Peyer's patch (tissue), 4 donors: ENCODE data around the gene MTUS2. TPM values are rescaled to one million over a fixed set of nuclear protein-coding genes. Genes with fewer than 3 reads are reported as not detected.

ENCODE experiments used
- DNase-seq, 3 donors: peaks; one replicate each; pipeline ENCODE4 v3.0.0-alpha.2; 2017 to 2019
- H3K27ac ChIP-seq, 4 donors: fragments of 200-600 bp; sonication (generic); one replicate each; pipeline ENCODE4 v1.5.1; 2016 to 2019
- H3K27me3 ChIP-seq, 2 donors: fragments of 200-600 bp; sonication (generic); one replicate each; pipeline ENCODE4 v1.5.1; 2019
- H3K36me3 ChIP-seq, 3 donors: fragments of 200-600 bp; sonication (generic); one replicate each; pipeline ENCODE4 v1.5.1; 2016 to 2019
- H3K4me1 ChIP-seq, 4 donors: fragments of 200-600 bp; sonication (generic); one replicate each; pipeline ENCODE4 v1.5.1; 2016 to 2019
- H3K4me3 ChIP-seq, 4 donors: fragments of 200-600 bp; sonication (generic); 1 replicate in 3 of 4; 2 replicates in 1 of 4; pipeline ENCODE4 v1.5.1; 2016 to 2019; ENCODE audit warnings: mild to moderate bottlenecking in 1 of 4
- H3K9me3 ChIP-seq, 4 donors: fragments of 200-600 bp; sonication (generic); one replicate each; pipeline ENCODE4 v1.5.1; 2016 to 2019; ENCODE audit warnings: mild to moderate bottlenecking in 1 of 4
- POLR2A ChIP-seq, 2 donors: fragments of 450-650 bp; IDR thresholded peaks; one replicate each; pipeline ENCODE4 v1.5.1; 2017; ENCODE audit warnings: antibody characterized with exemption in 2 of 2, mild to moderate bottlenecking in 2 of 2, moderate library complexity in 2 of 2
- total RNA-seq, 4 donors: library from RNA; depleted of rRNA; stranded (reverse); fragments of >200 nt; gene quantifications; one replicate each; pipeline ENCODE4 v1.1.0, GENCODE V29; 2016
- TF ChIP-seq, protein P1 (sequence below), 6 experiments: fragments of 450-650 bp in 4 of 6; fragments of 200-600 bp in 2 of 6; sonication (generic) in 1 of 6; IDR thresholded peaks; one replicate each; pipeline ENCODE4 v1.5.1; 2017 to 2019; ENCODE audit warnings: antibody characterized with exemption in 6 of 6, mild to moderate bottlenecking in 3 of 6, moderate library complexity in 1 of 6

The MTUS2 gene
- total RNA-seq, 4 donors from 2014 or later, result 0.13 to 0.28 (median 0.18) TPM; not detected in 1

GRCh38 chr13:29496241-29496712 is 676.1 kb downstream of the MTUS2 start:
- Histone ChIP-seq H3K9me3 (no peaks in the 10 kb centered on the region), H3K4me1 (peaks cover 0 to 8% (median 0%) of the 10 kb centered on the region in 4 donors), H3K4me3 (peak overlapping the region in 1 of 4 donors; percentile 15), H3K36me3 (no peaks in the 10 kb centered on the region), H3K27ac (peak overlapping the region in 1 of 4 donors; percentile 59), H3K27me3 (no peaks in the 10 kb centered on the region)
- TF ChIP-seq, protein P1, sequence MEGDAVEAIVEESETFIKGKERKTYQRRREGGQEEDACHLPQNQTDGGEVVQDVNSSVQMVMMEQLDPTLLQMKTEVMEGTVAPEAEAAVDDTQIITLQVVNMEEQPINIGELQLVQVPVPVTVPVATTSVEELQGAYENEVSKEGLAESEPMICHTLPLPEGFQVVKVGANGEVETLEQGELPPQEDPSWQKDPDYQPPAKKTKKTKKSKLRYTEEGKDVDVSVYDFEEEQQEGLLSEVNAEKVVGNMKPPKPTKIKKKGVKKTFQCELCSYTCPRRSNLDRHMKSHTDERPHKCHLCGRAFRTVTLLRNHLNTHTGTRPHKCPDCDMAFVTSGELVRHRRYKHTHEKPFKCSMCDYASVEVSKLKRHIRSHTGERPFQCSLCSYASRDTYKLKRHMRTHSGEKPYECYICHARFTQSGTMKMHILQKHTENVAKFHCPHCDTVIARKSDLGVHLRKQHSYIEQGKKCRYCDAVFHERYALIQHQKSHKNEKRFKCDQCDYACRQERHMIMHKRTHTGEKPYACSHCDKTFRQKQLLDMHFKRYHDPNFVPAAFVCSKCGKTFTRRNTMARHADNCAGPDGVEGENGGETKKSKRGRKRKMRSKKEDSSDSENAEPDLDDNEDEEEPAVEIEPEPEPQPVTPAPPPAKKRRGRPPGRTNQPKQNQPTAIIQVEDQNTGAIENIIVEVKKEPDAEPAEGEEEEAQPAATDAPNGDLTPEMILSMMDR (IDR thresholded peaks at IDR 0.05), result no peak
- no peak for TF ChIP-seq POLR2A (IDR thresholded peaks at IDR 0.05)
- peak in 2 of 3 donors; percentile 59 to 62 for DNase-seq

GRCh38 chr13:29497137-29497654 is 677.1 kb downstream of the MTUS2 start:
- Histone ChIP-seq H3K27ac (peak overlapping the region in 2 of 4 donors; percentile 2 to 35), H3K9me3 (no peaks in the 10 kb centered on the region), H3K4me3 (no peak overlapping the region), H3K36me3 (no peaks in the 10 kb centered on the region), H3K4me1 (peaks cover 0 to 8% (median 0%) of the 10 kb centered on the region in 4 donors), H3K27me3 (no peaks in the 10 kb centered on the region)
- no peak for TF ChIP-seq POLR2A (IDR thresholded peaks at IDR 0.05)
- TF ChIP-seq, protein P1 (IDR thresholded peaks at IDR 0.05), result no peak
- no peak for DNase-seq

- H3K27ac ChIP-seq, result no peak overlapping the region
- no peak for DNase-seq
- TF ChIP-seq, protein P1 (IDR thresholded peaks at IDR 0.05), result no peak
- no peak for TF ChIP-seq POLR2A (IDR thresholded peaks at IDR 0.05)
- H3K9me3 ChIP-seq, result no peaks in the 10 kb centered on the region
- no peaks in the 10 kb centered on the region for H3K36me3 ChIP-seq
- H3K27me3 ChIP-seq, result no peaks in the 10 kb centered on the region
- H3K4me1 ChIP-seq, result peaks cover 0 to 8% (median 0%) of the 10 kb centered on the region in 4 donors
- no peak overlapping the region for H3K4me3 ChIP-seq
Measured at GRCh38 chr13:29498426-29499040, 678.4 kb downstream of the MTUS2 start.

GRCh38 chr13:29499506-29500165 is 679.5 kb downstream of the MTUS2 start:
- H3K4me3 ChIP-seq, result no peak overlapping the region
- DNase-seq, result no peak
- TF ChIP-seq, protein P1 (IDR thresholded peaks at IDR 0.05), result no peak
- no peak for TF ChIP-seq POLR2A (IDR thresholded peaks at IDR 0.05)
- no peaks in the 10 kb centered on the region for H3K27me3 ChIP-seq
- no peaks in the 10 kb centered on the region for H3K36me3 ChIP-seq
- H3K27ac ChIP-seq, result no peak overlapping the region
- H3K4me1 ChIP-seq, result peaks cover 0 to 8% (median 0%) of the 10 kb centered on the region in 4 donors
- no peaks in the 10 kb centered on the region for H3K9me3 ChIP-seq

GRCh38 chr13:29500386-29500785 is 680.2 kb downstream of the MTUS2 start:
- TF ChIP-seq, protein P1 (IDR thresholded peaks at IDR 0.05), result no peak
- no peak for TF ChIP-seq POLR2A (IDR thresholded peaks at IDR 0.05)
- Histone ChIP-seq H3K27me3 (no peaks in the 10 kb centered on the region), H3K9me3 (no peaks in the 10 kb centered on the region), H3K27ac (no peak overlapping the region), H3K4me3 (no peak overlapping the region), H3K4me1 (peaks cover 0 to 8% (median 0%) of the 10 kb centered on the region in 4 donors), H3K36me3 (no peaks in the 10 kb centered on the region)
- no peak for DNase-seq
